IPS-NIHi7 (cell line): ENCODE measurements around the gene OST4.
A peak's percentile ranks its signal among the peaks of the same experiment; 100 is the strongest.

ENCODE experiments used
- DNase-seq: peaks from one replicate; pipeline ENCODE4 v3.0.0; 2012; ENCODE audit warnings: mixed read lengths; ENCODE audit errors: extremely low spot score

The OST4 gene

GRCh38 chr2:27025861-27026851 lies 45.3 kb downstream of the OST4 start:
- no peak for DNase-seq

GRCh38 chr2:27025281-27025800 lies 46.1 kb downstream of the OST4 start:
- DNase-seq, result no peak

GRCh38 chr2:27024812-27025211 lies 46.6 kb downstream of the OST4 start:
- peak; percentile 56 for DNase-seq

- peak; percentile 87 for DNase-seq
Measured at GRCh38 chr2:27024188-27024587, 47.3 kb downstream of the OST4 start.

GRCh38 chr2:27023740-27024139 lies 47.7 kb downstream of the OST4 start:
- DNase-seq, result no peak

GRCh38 chr2:27021253-27022049 lies 50.0 kb downstream of the OST4 start:
- DNase-seq, result no peak
